SK-N-SH (cell line): ENCODE measurements around the gene RNF111. TPM values are rescaled to one million over a fixed set of nuclear protein-coding genes. Genes with fewer than 3 reads are reported as not detected.

Source experiments
- CTCF ChIA-PET: fragments of 300-600, 350-600 bp; formaldehyde crosslinking; extraction: SDS; loops from one replicate; lab custom pipeline; 2021; lab: Yijun Ruan, JAX
- POLR2A ChIA-PET: fragments of 350-600 bp; sonication (Branson Sonifier 250); formaldehyde crosslinking; extraction: SDS; loops from one replicate; lab custom pipeline; 2020; ENCODE audit warnings: antibody characterized with exemption, inconsistent platforms; lab: Yijun Ruan, JAX
- DNase-seq: peaks from one replicate; pipeline ENCODE4 v3.0.0; 2012
- H2AFZ ChIP-seq: fragments of 200-600 bp; sonication (generic); 2 replicates; pipeline ENCODE4 v1.8.1; 2016; ENCODE audit warnings: antibody characterized with exemption, mild to moderate bottlenecking, low read depth
- H3F3A ChIP-seq: fragments of 200-600 bp; sonication (generic); replicated peaks from 2 replicates; pipeline ENCODE3; 2016; ENCODE audit warnings: antibody characterized with exemption, mild to moderate bottlenecking; ENCODE audit not compliant: insufficient read depth
- H3K27ac ChIP-seq, 2 experiments: fragments of 200-500 bp in 1 of 2; fragments of 200-600 bp in 1 of 2; sonication (Bioruptor generic) in 1 of 2; sonication (generic), shearing (Covaris generic) in 1 of 2; 2 replicates each; pipeline versions ENCODE4 v1.5.1 to v1.6.1; 2014 to 2016; ENCODE audit warnings: low read depth in 2 of 2, inconsistent platforms in 1 of 2, low read length in 1 of 2, mild to moderate bottlenecking in 1 of 2, mixed read lengths in 1 of 2
- H3K27me3 ChIP-seq: fragments of 200-600 bp; sonication (generic), shearing (Covaris generic); 2 replicates; pipeline ENCODE4 v1.6.1; 2016; ENCODE audit warnings: mixed run types; ENCODE audit not compliant: insufficient read depth
- H3K36me3 ChIP-seq, 2 experiments: fragments of 200-500 bp in 1 of 2; fragments of 200-600 bp in 1 of 2; sonication (Bioruptor generic) in 1 of 2; sonication (generic) in 1 of 2; replicated peaks in 1 of 2; 2 replicates each; pipeline versions ENCODE3 to v1.5.1; 2014 to 2016; ENCODE audit warnings: low read length in 1 of 2, mild to moderate bottlenecking in 1 of 2; ENCODE audit not compliant: insufficient read depth in 2 of 2, control insufficient read depth in 1 of 2
- H3K4me1 ChIP-seq, 2 experiments: fragments of 200-500 bp in 1 of 2; fragments of 200-600 bp in 1 of 2; sonication (Bioruptor generic) in 1 of 2; sonication (generic), shearing (Covaris generic) in 1 of 2; 2 replicates each; pipeline versions ENCODE4 v1.5.1 to v1.6.1; 2014 to 2016; ENCODE audit warnings: low read depth in 1 of 2, low read length in 1 of 2, mixed run types in 1 of 2; ENCODE audit not compliant: insufficient read depth in 2 of 2, control insufficient read depth in 1 of 2
- H3K4me2 ChIP-seq: fragments of 200-600 bp; sonication (generic), shearing (Covaris generic); 2 replicates; pipeline ENCODE4 v1.6.1; 2017; ENCODE audit warnings: mixed run types
- H3K4me3 ChIP-seq, 2 experiments: fragments of 200-500 bp in 1 of 2; fragments of 200-600 bp in 1 of 2; sonication (Bioruptor generic) in 1 of 2; sonication (generic), shearing (Covaris generic) in 1 of 2; 2 replicates each; pipeline versions ENCODE4 v1.5.1 to v1.8.1; 2014 to 2016; ENCODE audit warnings: low read depth in 2 of 2, inconsistent platforms in 1 of 2, low read length in 1 of 2, mild to moderate bottlenecking in 1 of 2, mixed read lengths in 1 of 2, moderate library complexity in 1 of 2
- H3K79me2 ChIP-seq: fragments of 200-600 bp; sonication (generic); 2 replicates; pipeline ENCODE4 v1.8.1; 2017; ENCODE audit warnings: mild to moderate bottlenecking; ENCODE audit not compliant: insufficient read depth
- H3K9ac ChIP-seq: fragments of 200-600 bp; sonication (generic); 2 replicates; pipeline ENCODE4 v1.6.1; 2017; ENCODE audit warnings: mixed run types
- H3K9me2 ChIP-seq: fragments of 200-600 bp; sonication (generic); 2 replicates; pipeline ENCODE4 v1.6.1; 2017; ENCODE audit warnings: mixed run types
- H3K9me3 ChIP-seq: fragments of 200-600 bp; sonication (generic); 2 replicates; pipeline ENCODE4 v1.6.1; 2017; ENCODE audit warnings: mixed run types, mild to moderate bottlenecking, moderate library complexity
- H4K20me1 ChIP-seq: fragments of 200-600 bp; sonication (generic); 2 replicates; pipeline ENCODE4 v1.6.1; 2017; ENCODE audit warnings: mild to moderate bottlenecking, mixed run types; ENCODE audit not compliant: insufficient read depth
- CHD2 ChIP-seq: fragments of 150-350 bp; IDR thresholded peaks from 2 replicates; pipeline ENCODE4 v1.6.1; 2018; ENCODE audit warnings: low read length; ENCODE audit not compliant: partially characterized antibody
- ELF1 ChIP-seq: IDR thresholded peaks from 2 replicates; pipeline ENCODE4 v1.4.0; 2012
- EP300 ChIP-seq, 2 experiments: IDR thresholded peaks; 2 replicates each; pipeline versions ENCODE4 v1.4.0 to v1.6.1; 2012; ENCODE audit warnings: borderline replicate concordance in 1 of 2, low read depth in 1 of 2, low read length in 1 of 2
- FOXJ3 ChIP-seq: sonication (generic); formaldehyde crosslinking; IDR thresholded peaks from 2 replicates; pipeline ENCODE4 v1.5.1; 2020; ENCODE audit warnings: mild to moderate bottlenecking, missing genetic modification reagents
- FOXM1 ChIP-seq: IDR thresholded peaks from 2 replicates; pipeline ENCODE4 v1.4.0; 2012; ENCODE audit warnings: low read depth, mild to moderate bottlenecking
- GABPA ChIP-seq: IDR thresholded peaks from 2 replicates; pipeline ENCODE4 v1.4.0; 2012; ENCODE audit warnings: low read depth, mild to moderate bottlenecking
- GATA2 ChIP-seq: sonication (generic); formaldehyde crosslinking; IDR thresholded peaks from 2 replicates; pipeline ENCODE4 v1.5.0; 2020; ENCODE audit warnings: mild to moderate bottlenecking, missing genetic modification reagents
- IRF3 ChIP-seq: fragments of 150-350 bp; IDR thresholded peaks from 2 replicates; pipeline ENCODE4 v1.6.1; 2016; ENCODE audit warnings: mild to moderate bottlenecking, low read depth, low read length
- JUND ChIP-seq: IDR thresholded peaks from 2 replicates; pipeline ENCODE4 v1.4.0; 2012
- MAX ChIP-seq: IDR thresholded peaks from 2 replicates; pipeline ENCODE4 v1.4.0; 2012; ENCODE audit warnings: low read depth
- MEF2A ChIP-seq: IDR thresholded peaks from 2 replicates; pipeline ENCODE4 v1.4.0; 2012; ENCODE audit warnings: low read depth, borderline replicate concordance
- MXI1 ChIP-seq: IDR thresholded peaks from 2 replicates; pipeline ENCODE4 v1.6.1; 2012; ENCODE audit warnings: mild to moderate bottlenecking, low read depth, low read length, improper control_type of control experiment
- NRF1 ChIP-seq: IDR thresholded peaks from 2 replicates; pipeline ENCODE4 v1.6.1; 2012; ENCODE audit warnings: low read depth, mild to moderate bottlenecking, low read length
- PBX3 ChIP-seq: IDR thresholded peaks from 2 replicates; pipeline ENCODE4; 2012
- POLR2AphosphoS5 ChIP-seq: IDR thresholded peaks from 2 replicates; pipeline ENCODE4 v1.6.1; 2012; ENCODE audit warnings: low read depth, low read length
- RFX5 ChIP-seq: IDR thresholded peaks from 2 replicates; pipeline ENCODE4 v1.6.1; 2012; ENCODE audit warnings: mild to moderate bottlenecking, improper control_type of control experiment, low read length
- SIN3A ChIP-seq: IDR thresholded peaks from 2 replicates; pipeline ENCODE4 v1.6.1; 2012; ENCODE audit warnings: low read depth, mild to moderate bottlenecking, low read length, moderate library complexity, borderline replicate concordance
- SMC3 ChIP-seq: IDR thresholded peaks from 2 replicates; pipeline ENCODE4 v1.6.1; 2012; ENCODE audit warnings: low read depth, low read length, improper control_type of control experiment
- TAF1 ChIP-seq: IDR thresholded peaks from 2 replicates; pipeline ENCODE4 v1.6.1; 2012; ENCODE audit warnings: low read depth, mild to moderate bottlenecking, low read length, moderate library complexity, borderline replicate concordance
- TEAD4 ChIP-seq: IDR thresholded peaks from 2 replicates; pipeline ENCODE4 v1.4.0; 2012; ENCODE audit warnings: mild to moderate bottlenecking, borderline replicate concordance; ENCODE audit not compliant: insufficient read depth
- USF1 ChIP-seq: IDR thresholded peaks from 2 replicates; pipeline ENCODE4 v1.4.0; 2012; ENCODE audit warnings: low read depth, borderline replicate concordance
- USF2 ChIP-seq: fragments of 150-350 bp; IDR thresholded peaks from 2 replicates; pipeline ENCODE4 v1.6.1; 2017; ENCODE audit warnings: antibody characterized with exemption, low read length, low read depth, borderline replicate concordance
- YY1 ChIP-seq: IDR thresholded peaks from 2 replicates; pipeline ENCODE4 v1.4.0; 2012; ENCODE audit warnings: low read depth, mild to moderate bottlenecking
- WGBS: methylation state at CpG from one replicate; pipeline ENCODE4 v1.1.6; 2017; ENCODE audit warnings: low lambda C conversion rate; 5-methylcytosine and 5-hydroxymethylcytosine counted together
- polyA plus RNA-seq, 3 experiments: library from polyadenylated mRNA; depleted of rRNA; stranded (reverse); fragments of >200 nt; gene quantifications; 2 replicates each; pipeline ENCODE4 v1.2.3, GENCODE V29; 2012

Gene RNF111
- polyA plus RNA-seq, 1 of the 3 experiments (the other 2 are of a cell fraction), result 16.5 TPM

- no peaks in the 10 kb centered on the region for H3K9me3 ChIP-seq
- no peak for DNase-seq
- H3K4me3 ChIP-seq, result no peak overlapping the region
- no peak overlapping the region for H3K9ac ChIP-seq
- 0 out of 2 replicates have a peak, but pooled peaks cover 3% of the 10 kb centered on the region for H4K20me1 ChIP-seq
- no peaks in the 10 kb centered on the region for H3F3A ChIP-seq
- no peaks in the 10 kb centered on the region for H3K9me2 ChIP-seq
- H3K36me3 ChIP-seq, result peaks cover 33 to 58% of the 10 kb centered on the region in 2 experiments
- H3K4me2 ChIP-seq, result no peak overlapping the region
- no peak overlapping the region for H2AFZ ChIP-seq
- peaks cover 0 to 3% of the 10 kb centered on the region in 2 experiments; a peak in 1 of 4 replicates for H3K4me1 ChIP-seq
- TF ChIP-seq YY1 (no peak), TEAD4 (no peak), FOXJ3 (CRISPR knock-in tag) (no peak), MXI1 (no peak), MEF2A (no peak), TAF1 (no peak), USF1 (no peak), NRF1 (no peak), RFX5 (no peak), SMC3 (no peak)
- TF ChIP-seq, all 33 proteins: peak for 0
- no peaks in the 10 kb centered on the region for H3K27me3 ChIP-seq
- CTCF ChIA-PET, result no interaction called here
- H3K79me2 ChIP-seq, result peaks cover 49% of the 10 kb centered on the region
- POLR2A ChIA-PET, result no interaction called here
- WGBS, result 85% methylated on average over 4 of the region's 4 CpGs
- H3K27ac ChIP-seq, result no peak overlapping the region
These were observed 123.8 kb downstream of the RNF111 start for GRCh38 chr15:59111251-59111650.

GRCh38 chr15:59115047-59115446 lies 127.6 kb downstream of the RNF111 start:
- no peaks in the 10 kb centered on the region for H3K9me3 ChIP-seq
- no peaks in the 10 kb centered on the region for H3K4me1 ChIP-seq
- H3K9me2 ChIP-seq, result no peaks in the 10 kb centered on the region
- 89% methylated on average over 2 of the region's 2 CpGs for WGBS
- TF ChIP-seq RFX5 (no peak), FOXJ3 (CRISPR knock-in tag) (no peak), USF2 (no peak), GATA2 (CRISPR knock-in tag) (no peak), PBX3 (no peak), SMC3 (no peak), EP300 (IDR thresholded peaks at IDR 0.05; ENCODE audit: borderline replicate concordance in 1 of 2, low read depth in 1 of 2, low read length in 1 of 2) (no peak), YY1 (no peak), JUND (no peak), POLR2AphosphoS5 (no peak), USF1 (no peak), CHD2 (no peak), SIN3A (no peak), IRF3 (no peak), FOXM1 (no peak), GABPA (no peak), ELF1 (no peak), MAX (no peak)
- H2AFZ ChIP-seq, result no peak overlapping the region
- H3K4me3 ChIP-seq, result no peak overlapping the region
- no peak overlapping the region for H3K27ac ChIP-seq
- peaks cover 4% of the 10 kb centered on the region for H3F3A ChIP-seq
- H3K9ac ChIP-seq, result no peak overlapping the region
- CTCF ChIA-PET, result no interaction called here
- no peak overlapping the region for H3K4me2 ChIP-seq
- H3K79me2 ChIP-seq, result peaks cover 29% of the 10 kb centered on the region
- H3K27me3 ChIP-seq, result no peaks in the 10 kb centered on the region
- 0 out of 2 replicates have a peak, but pooled peaks cover 3% of the 10 kb centered on the region for H4K20me1 ChIP-seq
- peaks cover 33 to 42% of the 10 kb centered on the region in 2 experiments for H3K36me3 ChIP-seq
- DNase-seq, result no peak
- POLR2A ChIA-PET, result no interaction called here
